Transverse colon (tissue), 4 donors: ENCODE measurements around the gene SH2D7. TPM values are rescaled to one million over a fixed set of nuclear protein-coding genes. Genes with fewer than 3 reads are reported as not detected.

ENCODE experiments used
- DNase-seq: peaks from one replicate; pipeline ENCODE4 v3.0.0-alpha.2; 2019
- H3K27ac ChIP-seq, 4 donors: fragments of 200-600 bp; sonication (generic); 2 replicates each; pipeline ENCODE4 v1.5.1; 2016 to 2018; ENCODE audit warnings: inconsistent platforms in 4 of 4
- H3K27me3 ChIP-seq: fragments of 200-600 bp; sonication (generic); 2 replicates; pipeline ENCODE4 v1.5.1; 2017; ENCODE audit warnings: inconsistent platforms
- H3K36me3 ChIP-seq, 4 donors: fragments of 200-600 bp; sonication (generic); 2 replicates each; pipeline ENCODE4 v1.5.1; 2017 to 2019; ENCODE audit warnings: inconsistent platforms in 4 of 4
- H3K4me1 ChIP-seq, 4 donors: fragments of 200-600 bp; sonication (generic); 2 replicates each; pipeline ENCODE4 v1.5.1; 2017 to 2020; ENCODE audit warnings: inconsistent platforms in 4 of 4
- H3K4me3 ChIP-seq, 4 donors: fragments of 200-600 bp; sonication (generic); 1 replicate in 1 of 4; 2 replicates in 3 of 4; pipeline versions ENCODE4 v1.5.1 to v1.6.1; 2017 to 2019; ENCODE audit warnings: inconsistent platforms in 4 of 4
- H3K9me3 ChIP-seq, 2 donors: fragments of 200-600 bp; sonication (generic); 2 replicates each; pipeline ENCODE4 v1.5.1; 2017 to 2019; ENCODE audit warnings: inconsistent platforms in 2 of 2
- CTCF ChIP-seq, 5 experiments: fragments of 200-600 bp in 3 of 5; fragments of 450-650 bp in 2 of 5; sonication (generic) in 3 of 5; IDR thresholded peaks; 1 replicate in 2 of 5; 2 replicates in 3 of 5; pipeline ENCODE4 v1.5.1; 2016 to 2017; ENCODE audit warnings: antibody characterized with exemption in 5 of 5, inconsistent platforms in 3 of 5, mild to moderate bottlenecking in 2 of 5, moderate library complexity in 1 of 5
- EP300 ChIP-seq: sonication (generic); formaldehyde crosslinking; IDR thresholded peaks from one replicate; pipeline ENCODE4 v1.6.1; 2017; ENCODE audit warnings: antibody characterized with exemption, low read depth
- POLR2A ChIP-seq: fragments of 450-650 bp; IDR thresholded peaks from one replicate; pipeline ENCODE4 v1.6.1; 2016; ENCODE audit warnings: antibody characterized with exemption, mild to moderate bottlenecking, moderate library complexity
- POLR2AphosphoS5 ChIP-seq, 3 donors: sonication (generic); formaldehyde crosslinking; IDR thresholded peaks; one replicate each; pipeline ENCODE4 v1.6.1; 2016; ENCODE audit warnings: antibody characterized with exemption in 3 of 3
- WGBS, 2 donors: methylation state at CpG; one replicate each; pipeline ENCODE4 v1.1.5; 2018; ENCODE audit warnings: low coverage in 1 of 2; 5-methylcytosine and 5-hydroxymethylcytosine counted together
- in situ Hi-C, 4 donors: fragments of 200-750 bp; cut with MboI; loops; one replicate each; pipeline versions ENCODE4 v1.15.0 to v1.15.1; 2017; ENCODE audit warnings: low sequenced_read_pairs in 3 of 4, low pct_ligation_motif_present in 1 of 4, low pct_unique_long_range_greater_than_20kb in 1 of 4
- intact Hi-C: fragments of 100-400 bp; cut with DNase I; formaldehyde crosslinking; loops from one replicate; pipeline ENCODE4 v1.15.1; 2023; ENCODE audit warnings: low total_unique reads
- total RNA-seq, 4 donors: library from RNA; depleted of rRNA; stranded (reverse); fragments of >200 nt; gene quantifications; one replicate each; pipeline ENCODE4 v1.1.0, GENCODE V29; 2016

SH2D7 gene
- 1 to 10 TPM in 3 of 4 donors, not detected in 1; 6.0 to 9.7 (median 9.3) TPM for total RNA-seq

- intact Hi-C loops (no loop called here), in situ Hi-C loops (loop anchor here in 1 of 4 donors (10.0 kb wide), 1 partner anchor 88 kb away; no protein-coding TSS in a partner anchor)
- H3K4me1 ChIP-seq = peaks cover 0 to 39% (median 25%) of the 10 kb centered on the region in 4 donors
- H3K27ac ChIP-seq = peak within 1 kb of the TSS; percentile 15 to 73 (median 46)
- H3K36me3 ChIP-seq = no peaks in the 10 kb centered on the region
- TF ChIP-seq POLR2A (no peak), EP300 (no peak), POLR2AphosphoS5 (IDR thresholded peaks at IDR 0.05) (no peak), CTCF (IDR thresholded peaks at IDR 0.05) (no peak)
- no peak within 1 kb of the TSS for H3K4me3 ChIP-seq
- H3K9me3 ChIP-seq = no peaks in the 10 kb centered on the region
- WGBS, 2 donors = 73% methylated on average over 11 of the region's 11 CpGs; no CpG with 5 or more reads in 1 of the 2 donors
- no peaks in the 10 kb centered on the region for H3K27me3 ChIP-seq
- DNase-seq = peak; percentile 7
These were observed at the start of gene SH2D7 for GRCh38 chr15:78092261-78093041. TSS of gene SH2D7 (plus strand) at chr15:78092561. CDS start at chr15:78092585, 24 bp downstream.

DNA sequence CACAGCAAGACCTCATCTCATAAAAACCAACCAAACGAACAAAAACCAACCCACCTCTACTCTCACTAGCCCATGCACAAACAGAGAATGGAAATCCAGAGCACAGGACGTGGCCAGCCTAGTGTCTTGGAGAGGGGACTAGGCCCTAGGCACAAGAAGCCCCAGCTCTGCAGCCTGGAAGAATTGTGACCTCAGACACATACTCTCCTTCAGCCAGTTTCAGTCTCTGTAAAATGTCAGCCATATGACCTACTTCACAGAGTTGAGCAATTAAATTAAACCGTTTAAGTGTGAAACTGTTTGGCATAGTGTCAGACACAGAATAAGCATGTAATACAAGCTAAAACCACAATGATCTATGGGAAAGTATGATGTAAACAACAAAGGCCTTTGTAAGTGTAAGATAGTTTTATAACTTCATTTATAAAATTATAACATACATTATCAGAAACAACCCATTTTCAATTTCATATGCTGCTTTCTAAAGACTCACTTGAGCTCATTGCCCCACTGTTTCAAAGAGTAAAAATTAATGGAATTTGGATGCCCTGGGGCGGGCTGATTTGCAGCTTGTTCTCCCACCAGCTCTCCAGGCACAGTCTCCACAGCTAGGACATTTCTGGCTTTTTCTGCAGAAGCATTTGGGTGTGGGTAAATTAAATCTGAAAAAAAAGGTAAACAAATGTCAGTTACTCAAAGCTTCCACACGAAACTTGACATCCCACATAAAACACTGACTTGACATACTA, 47.8 kb upstream of the SH2D7 start:
- intact Hi-C loops = no loop called here
- peaks cover 51 to 65% (median 55%) of the 10 kb centered on the region in 4 donors for H3K4me1 ChIP-seq

DNA sequence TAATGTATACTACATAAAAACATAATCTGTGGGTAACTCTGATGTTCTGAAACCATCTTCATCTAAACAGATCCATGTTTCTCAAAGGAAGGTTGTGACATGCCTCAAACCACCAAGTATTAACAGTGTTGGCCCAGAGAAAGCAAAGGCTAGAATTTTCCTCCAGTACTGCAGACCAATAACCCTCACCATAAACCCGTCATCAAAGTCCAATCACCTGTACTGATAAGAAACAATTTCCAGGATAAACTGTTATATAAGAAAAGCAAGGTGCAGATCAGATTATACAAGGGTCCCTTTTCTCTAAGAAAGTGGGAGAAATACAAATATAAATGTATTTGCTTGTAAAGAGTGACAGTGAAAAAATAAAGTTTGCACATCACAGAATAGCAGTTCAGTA, 47.2 kb upstream of the SH2D7 start:
- in situ Hi-C loops (no loop called here), intact Hi-C loops (no loop called here)
- TF ChIP-seq POLR2A (no peak), CTCF (IDR thresholded peaks at IDR 0.05) (no peak), POLR2AphosphoS5 (IDR thresholded peaks at IDR 0.05) (no peak), EP300 (no peak)
- 50 to 53% methylated on average over 1 of the region's 1 CpG for WGBS, 2 donors
- peaks cover 57 to 71% (median 61%) of the 10 kb centered on the region in 4 donors for H3K4me1 ChIP-seq
- H3K36me3 ChIP-seq = peaks cover 0 to 5% (median 2%) of the 10 kb centered on the region in 4 donors
- no peak overlapping the region for H3K4me3 ChIP-seq
- DNase-seq = no peak
- H3K9me3 ChIP-seq = no peaks in the 10 kb centered on the region
- peak overlapping the region; percentile 47 to 73 (median 72) for H3K27ac ChIP-seq
- H3K27me3 ChIP-seq = no peaks in the 10 kb centered on the region

More for the DNA sequence above, 47.8 kb upstream of the SH2D7 start:
- TF ChIP-seq CTCF (IDR thresholded peaks at IDR 0.05) (no peak), POLR2AphosphoS5 (IDR thresholded peaks at IDR 0.05) (peak in 1 of 3 donors; percentile 10)
- in situ Hi-C loops = no loop called here
- Histone ChIP-seq H3K36me3 (peaks cover 0 to 5% (median 2%) of the 10 kb centered on the region in 4 donors), H3K4me3 (no peak overlapping the region), H3K9me3 (no peaks in the 10 kb centered on the region), H3K27me3 (no peaks in the 10 kb centered on the region), H3K27ac (peak overlapping the region; percentile 47 to 73 (median 72))
- 38 to 49% methylated on average over 3 to 5 of the region's 5 CpGs for WGBS, 2 donors
- DNase-seq = no peak

DNA sequence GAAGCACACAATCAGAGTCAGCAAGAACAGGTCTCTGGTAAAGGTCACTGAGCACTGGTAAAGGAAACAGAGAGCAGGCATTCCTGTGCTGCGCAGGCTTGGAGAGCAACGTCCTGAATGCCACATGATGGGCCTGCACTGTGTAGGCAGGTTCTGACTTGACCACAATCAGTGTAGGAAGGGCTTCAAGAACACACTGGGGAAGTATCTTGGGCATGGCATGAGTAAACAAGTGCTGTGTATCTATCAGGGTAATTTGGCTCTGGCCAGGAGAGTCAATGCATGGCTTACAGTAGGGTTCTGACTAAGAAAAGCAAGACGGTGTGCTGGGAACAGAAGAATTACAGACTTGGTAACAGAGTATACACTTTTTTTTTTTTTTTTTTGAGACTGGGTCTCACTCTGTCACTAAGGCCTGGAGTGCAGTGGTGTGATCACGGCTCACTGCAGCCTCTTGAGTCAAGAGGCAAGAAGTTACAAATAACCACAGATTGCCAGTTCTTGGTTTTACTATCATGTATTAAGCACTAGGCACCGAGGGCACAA, 45.5 kb upstream of the SH2D7 start:
- no peaks in the 10 kb centered on the region for H3K9me3 ChIP-seq
- TF ChIP-seq POLR2AphosphoS5 (IDR thresholded peaks at IDR 0.05) = peak in 1 of 3 donors; percentile 8
- no peak for TF ChIP-seq POLR2A
- 30 to 46% methylated on average over 4 to 5 of the region's 5 CpGs for WGBS, 2 donors
- H3K27ac ChIP-seq = peak overlapping the region; percentile 71 to 80 (median 72)
- H3K4me1 ChIP-seq = peaks cover 73 to 88% (median 77%) of the 10 kb centered on the region in 4 donors
- no peaks in the 10 kb centered on the region for H3K27me3 ChIP-seq
- intact Hi-C loops = no loop called here
- in situ Hi-C loops = no loop called here
- peaks cover 0 to 5% (median 2%) of the 10 kb centered on the region in 4 donors for H3K36me3 ChIP-seq
- H3K4me3 ChIP-seq = no peak overlapping the region
- DNase-seq = peak; percentile 42
